SW480 (cell line): Measurements from ENCODE around the gene ATOH8.

ENCODE experiments used
- DNase-seq: peaks from one replicate; pipeline ENCODE4 v3.0.0-alpha.2; 2016; ENCODE audit warnings: low spot score

ATOH8 gene

GRCh38 chr2:85801871-85802270 lies 48.1 kb downstream of the ATOH8 start:
- no peak for DNase-seq

- DNase-seq = peak; percentile 51
Observed at GRCh38 chr2:85802354-85803103, 48.7 kb downstream of the ATOH8 start.

- DNase-seq = no peak
Observed at GRCh38 chr2:85803704-85804425, 50.1 kb downstream of the ATOH8 start.

- peak; percentile 22 for DNase-seq
Observed at GRCh38 chr2:85804583-85804982, 50.8 kb downstream of the ATOH8 start.

GRCh38 chr2:85806358-85807118 lies 52.7 kb downstream of the ATOH8 start:
- no peak for DNase-seq

GRCh38 chr2:85807756-85808155 lies 54.0 kb downstream of the ATOH8 start:
- no peak for DNase-seq

GRCh38 chr2:85810371-85811179 lies 56.8 kb downstream of the ATOH8 start:
- no peak for DNase-seq

- DNase-seq = no peak
Observed at GRCh38 chr2:85811180-85812093, 57.6 kb downstream of the ATOH8 start.

GRCh38 chr2:85812094-85812735 lies 58.4 kb downstream of the ATOH8 start:
- no peak for DNase-seq

GRCh38 chr2:85813211-85813981 lies 59.6 kb downstream of the ATOH8 start:
- DNase-seq = no peak

GRCh38 chr2:85813982-85814801 lies 60.4 kb downstream of the ATOH8 start:
- DNase-seq = peak; percentile 83

GRCh38 chr2:85814802-85815550 lies 61.2 kb downstream of the ATOH8 start:
- DNase-seq = no peak

- no peak for DNase-seq
Observed at GRCh38 chr2:85819811-85820510, 66.2 kb downstream of the ATOH8 start.

- no peak for DNase-seq
Observed at GRCh38 chr2:85822766-85823165, 69.0 kb downstream of the ATOH8 start.

GRCh38 chr2:85823951-85824350 lies 70.2 kb downstream of the ATOH8 start:
- no peak for DNase-seq

- peak; percentile 71 for DNase-seq
Observed at GRCh38 chr2:85826990-85827878, 73.4 kb downstream of the ATOH8 start.
